Liver (tissue), 9 donors: ENCODE results near the gene SPAG16. TPM values are rescaled to one million over a fixed set of nuclear protein-coding genes. Genes with fewer than 3 reads are reported as not detected.

Experiments used
- DNase-seq: peaks from one replicate; pipeline ENCODE4 v3.0.0-alpha.2; 2017; ENCODE audit warnings: low spot score
- H3K27ac ChIP-seq, 2 donors: one replicate each; pipeline ENCODE4 v1.7.0; 2013; ENCODE audit warnings: inconsistent platforms in 2 of 2, low read length in 2 of 2, control low read depth in 1 of 2, low read depth in 1 of 2, mild to moderate bottlenecking in 1 of 2
- H3K27me3 ChIP-seq, 4 donors: one replicate each; pipeline versions ENCODE4 v1.6.1 to v1.7.0; 2013; ENCODE audit warnings: low read length in 3 of 4, inconsistent platforms in 1 of 4, mild to moderate bottlenecking in 1 of 4, moderate library complexity in 1 of 4; ENCODE audit not compliant: control insufficient read depth in 4 of 4, insufficient read depth in 4 of 4
- H3K36me3 ChIP-seq, 4 donors: one replicate each; pipeline versions ENCODE4 v1.6.1 to v1.7.0; 2013; ENCODE audit warnings: low read length in 3 of 4, mild to moderate bottlenecking in 3 of 4, low read depth in 1 of 4, moderate library complexity in 1 of 4; ENCODE audit not compliant: control insufficient read depth in 4 of 4, insufficient read depth in 3 of 4
- H3K4me1 ChIP-seq, 4 donors: one replicate each; pipeline versions ENCODE4 v1.6.1 to v1.7.0; 2013; ENCODE audit warnings: low read length in 3 of 4, mild to moderate bottlenecking in 3 of 4, moderate library complexity in 1 of 4; ENCODE audit not compliant: control insufficient read depth in 4 of 4, insufficient read depth in 4 of 4
- H3K4me3 ChIP-seq, 3 donors: one replicate each; pipeline versions ENCODE4 v1.6.1 to v1.7.0; 2013; ENCODE audit warnings: low read length in 3 of 3, control low read depth in 1 of 3, low read depth in 1 of 3, mild to moderate bottlenecking in 1 of 3
- H3K9ac ChIP-seq, 2 donors: one replicate each; pipeline ENCODE4 v1.7.0; 2013; ENCODE audit warnings: low read length in 2 of 2, mild to moderate bottlenecking in 2 of 2, moderate library complexity in 2 of 2, control low read depth in 1 of 2, low read depth in 1 of 2
- H3K9me3 ChIP-seq, 4 donors: one replicate each; pipeline versions ENCODE4 v1.6.1 to v1.7.0; 2013; ENCODE audit warnings: low read length in 3 of 4; ENCODE audit not compliant: control insufficient read depth in 4 of 4
- ATF3 ChIP-seq: IDR thresholded peaks from 2 replicates; pipeline ENCODE4 v1.6.1; 2016; ENCODE audit warnings: antibody characterized with exemption
- EGR1 ChIP-seq, 2 donors: IDR thresholded peaks; 2 replicates each; pipeline ENCODE4 v1.6.1; 2016 to 2018; ENCODE audit warnings: antibody characterized with exemption in 2 of 2, low read depth in 2 of 2
- FOXA1 ChIP-seq: IDR thresholded peaks from 2 replicates; pipeline ENCODE4 v1.6.1; 2016; ENCODE audit warnings: antibody characterized with exemption
- FOXA2 ChIP-seq: IDR thresholded peaks from 2 replicates; pipeline ENCODE4 v1.6.1; 2016; ENCODE audit warnings: antibody characterized with exemption
- GABPA ChIP-seq, 2 donors: IDR thresholded peaks in 1 of 2; conservative IDR thresholded peaks in 1 of 2; 2 replicates each; pipeline ENCODE4 v1.6.1; 2016; ENCODE audit warnings: antibody characterized with exemption in 2 of 2, mild to moderate bottlenecking in 1 of 2, moderate library complexity in 1 of 2
- HNF4A ChIP-seq, 2 donors: conservative IDR thresholded peaks; 2 replicates each; pipeline ENCODE4 v1.6.1; 2016; ENCODE audit warnings: antibody characterized with exemption in 2 of 2, mild to moderate bottlenecking in 2 of 2
- HNF4G ChIP-seq: IDR thresholded peaks from 2 replicates; pipeline ENCODE4 v1.6.1; 2016; ENCODE audit warnings: antibody characterized with exemption
- JUND ChIP-seq, 2 donors: IDR thresholded peaks; 2 replicates each; pipeline ENCODE4 v1.6.1; 2016; ENCODE audit warnings: antibody characterized with exemption in 2 of 2
- MAX ChIP-seq: IDR thresholded peaks from 2 replicates; pipeline ENCODE4 v1.6.1; 2016; ENCODE audit warnings: antibody characterized with exemption
- NR2F2 ChIP-seq: IDR thresholded peaks from 2 replicates; pipeline ENCODE4 v1.6.1; 2016; ENCODE audit warnings: antibody characterized with exemption
- RAD21 ChIP-seq, 2 donors: IDR thresholded peaks; 2 replicates each; pipeline ENCODE4 v1.6.1; 2016; ENCODE audit warnings: antibody characterized with exemption in 2 of 2, mild to moderate bottlenecking in 2 of 2
- REST ChIP-seq: IDR thresholded peaks from 2 replicates; pipeline ENCODE4 v1.6.1; 2016; ENCODE audit warnings: antibody characterized with exemption, mild to moderate bottlenecking
- SP1 ChIP-seq: IDR thresholded peaks from 2 replicates; pipeline ENCODE4 v1.6.1; 2018; ENCODE audit warnings: antibody characterized with exemption, mild to moderate bottlenecking
- TAF1 ChIP-seq: conservative IDR thresholded peaks from 2 replicates; pipeline ENCODE4 v1.6.1; 2016; ENCODE audit warnings: antibody characterized with exemption, mild to moderate bottlenecking
- YY1 ChIP-seq: IDR thresholded peaks from 2 replicates; pipeline ENCODE4 v1.6.1; 2016; ENCODE audit warnings: antibody characterized with exemption, mild to moderate bottlenecking
- WGBS: extraction: QIAGEN DNeasy Blood & Tissue Kit; methylation state at CpG from one replicate; pipeline ENCODE4 v1.1.7; 2013; 5-methylcytosine and 5-hydroxymethylcytosine counted together
- polyA plus RNA-seq, 2 donors: library from polyadenylated mRNA; stranded (reverse) in 1 of 2; unstranded in 1 of 2; fragments of 200-250 nt in 1 of 2; fragments of >200 nt in 1 of 2; fragmentation: Nextera tagmentation in 1 of 2; extraction: Ambion mirVana in 1 of 2; gene quantifications; one replicate each; pipeline versions ENCODE4 v1.2.1 to v1.2.3, GENCODE V29; 2013 to 2015
- total RNA-seq, 2 donors: library from RNA; depleted of rRNA; stranded (reverse); fragments of >200 nt; gene quantifications; one replicate each; pipeline ENCODE4 v1.2.3, GENCODE V29; 2014
- TF ChIP-seq, protein P1 (sequence below): fragments of 150-350 bp; IDR thresholded peaks from 2 replicates; pipeline ENCODE4 v1.5.1; 2017; ENCODE audit warnings: improper control_type of control experiment, low read depth, low read length; ENCODE audit not compliant: missing input control
- TF ChIP-seq, protein P2 (sequence below): IDR thresholded peaks from 2 replicates; pipeline ENCODE4 v1.6.1; 2016; ENCODE audit warnings: antibody characterized with exemption
- donor health status: healthy.
- donor health status: healthy.
- donor health status: healthy.
- donor health status: healthy.
- donor health status: healthy.

The SPAG16 gene
- total and polyA plus RNA-seq, 4 donors, result 6.4 to 12.7 (median 11.4) TPM

- Histone ChIP-seq H3K9ac (no peak overlapping the region), H3K4me3 (no peak overlapping the region), H3K9me3 (peaks cover 0 to 7% (median 6%) of the 10 kb centered on the region in 4 donors), H3K4me1 (no peaks in the 10 kb centered on the region), H3K27me3 (no peaks in the 10 kb centered on the region), H3K27ac (no peak overlapping the region), H3K36me3 (no peaks in the 10 kb centered on the region)
- 80% methylated on average over 1 of the region's 1 CpG for WGBS
- no peak for DNase-seq
- TF ChIP-seq, protein P1, sequence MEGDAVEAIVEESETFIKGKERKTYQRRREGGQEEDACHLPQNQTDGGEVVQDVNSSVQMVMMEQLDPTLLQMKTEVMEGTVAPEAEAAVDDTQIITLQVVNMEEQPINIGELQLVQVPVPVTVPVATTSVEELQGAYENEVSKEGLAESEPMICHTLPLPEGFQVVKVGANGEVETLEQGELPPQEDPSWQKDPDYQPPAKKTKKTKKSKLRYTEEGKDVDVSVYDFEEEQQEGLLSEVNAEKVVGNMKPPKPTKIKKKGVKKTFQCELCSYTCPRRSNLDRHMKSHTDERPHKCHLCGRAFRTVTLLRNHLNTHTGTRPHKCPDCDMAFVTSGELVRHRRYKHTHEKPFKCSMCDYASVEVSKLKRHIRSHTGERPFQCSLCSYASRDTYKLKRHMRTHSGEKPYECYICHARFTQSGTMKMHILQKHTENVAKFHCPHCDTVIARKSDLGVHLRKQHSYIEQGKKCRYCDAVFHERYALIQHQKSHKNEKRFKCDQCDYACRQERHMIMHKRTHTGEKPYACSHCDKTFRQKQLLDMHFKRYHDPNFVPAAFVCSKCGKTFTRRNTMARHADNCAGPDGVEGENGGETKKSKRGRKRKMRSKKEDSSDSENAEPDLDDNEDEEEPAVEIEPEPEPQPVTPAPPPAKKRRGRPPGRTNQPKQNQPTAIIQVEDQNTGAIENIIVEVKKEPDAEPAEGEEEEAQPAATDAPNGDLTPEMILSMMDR, result no peak
- no peak for TF ChIP-seq REST
- no peak for TF ChIP-seq SP1
- TF ChIP-seq, protein P2, sequence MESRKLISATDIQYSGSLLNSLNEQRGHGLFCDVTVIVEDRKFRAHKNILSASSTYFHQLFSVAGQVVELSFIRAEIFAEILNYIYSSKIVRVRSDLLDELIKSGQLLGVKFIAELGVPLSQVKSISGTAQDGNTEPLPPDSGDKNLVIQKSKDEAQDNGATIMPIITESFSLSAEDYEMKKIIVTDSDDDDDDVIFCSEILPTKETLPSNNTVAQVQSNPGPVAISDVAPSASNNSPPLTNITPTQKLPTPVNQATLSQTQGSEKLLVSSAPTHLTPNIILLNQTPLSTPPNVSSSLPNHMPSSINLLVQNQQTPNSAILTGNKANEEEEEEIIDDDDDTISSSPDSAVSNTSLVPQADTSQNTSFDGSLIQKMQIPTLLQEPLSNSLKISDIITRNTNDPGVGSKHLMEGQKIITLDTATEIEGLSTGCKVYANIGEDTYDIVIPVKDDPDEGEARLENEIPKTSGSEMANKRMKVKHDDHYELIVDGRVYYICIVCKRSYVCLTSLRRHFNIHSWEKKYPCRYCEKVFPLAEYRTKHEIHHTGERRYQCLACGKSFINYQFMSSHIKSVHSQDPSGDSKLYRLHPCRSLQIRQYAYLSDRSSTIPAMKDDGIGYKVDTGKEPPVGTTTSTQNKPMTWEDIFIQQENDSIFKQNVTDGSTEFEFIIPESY, result no peak
- TF ChIP-seq GABPA (IDR thresholded peaks at IDR 0.05 in 1 of 2, conservative IDR thresholded peaks at IDR 0.05 in 1 of 2), result no peak
- no peak for TF ChIP-seq RAD21 (IDR thresholded peaks at IDR 0.05)
- no peak for TF ChIP-seq HNF4A (conservative IDR thresholded peaks at IDR 0.05)
- no peak for TF ChIP-seq NR2F2
- TF ChIP-seq MAX, result no peak
- TF ChIP-seq YY1, result no peak
- no peak for TF ChIP-seq FOXA2
- no peak for TF ChIP-seq FOXA1
- no peak for TF ChIP-seq ATF3
- no peak for TF ChIP-seq HNF4G
- TF ChIP-seq TAF1, result no peak
- TF ChIP-seq JUND (IDR thresholded peaks at IDR 0.05), result no peak
- no peak for TF ChIP-seq EGR1 (IDR thresholded peaks at IDR 0.05; ENCODE audit: low read depth in 2 of 2)
These were observed 141.4 kb downstream of the SPAG16 start for GRCh38 chr2:213425618-213426017.

DNA sequence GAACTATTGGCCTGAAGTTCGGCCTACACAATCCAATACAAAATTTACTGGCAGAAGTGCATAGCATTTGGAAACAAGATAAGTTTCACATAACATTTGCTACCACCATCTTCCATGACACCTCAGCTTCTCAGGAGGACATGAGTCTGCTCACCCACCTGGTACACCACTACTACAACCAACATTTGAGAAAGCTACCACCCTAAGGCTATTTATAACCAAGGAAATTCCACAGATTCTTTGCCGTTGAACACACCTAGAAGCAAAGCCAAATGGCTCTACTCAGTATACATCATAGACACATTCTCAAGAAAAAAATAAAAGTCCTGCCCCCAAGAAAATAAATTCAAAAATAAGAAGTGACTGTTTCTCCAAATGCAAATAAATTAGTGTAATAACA, 145.3 kb downstream of the SPAG16 start:
- WGBS, result 90% methylated on average over 2 of the region's 2 CpGs
- DNase-seq, result no peak
- TF ChIP-seq FOXA2 (no peak), MAX (no peak), REST (no peak), JUND (IDR thresholded peaks at IDR 0.05) (no peak), EGR1 (IDR thresholded peaks at IDR 0.05; ENCODE audit: low read depth in 2 of 2) (no peak), SP1 (no peak), GABPA (IDR thresholded peaks at IDR 0.05 in 1 of 2, conservative IDR thresholded peaks at IDR 0.05 in 1 of 2) (no peak), RAD21 (IDR thresholded peaks at IDR 0.05) (no peak), HNF4G (no peak), NR2F2 (no peak)
- TF ChIP-seq, protein P2, result no peak

More for the DNA sequence above, 145.3 kb downstream of the SPAG16 start:
- Histone ChIP-seq H3K4me1 (peaks cover 0 to 8% (median 1%) of the 10 kb centered on the region in 4 donors), H3K9ac (no peak overlapping the region), H3K36me3 (no peaks in the 10 kb centered on the region), H3K27ac (no peak overlapping the region), H3K4me3 (no peak overlapping the region), H3K9me3 (peaks cover 0 to 7% (median 6%) of the 10 kb centered on the region in 4 donors), H3K27me3 (no peaks in the 10 kb centered on the region)
